ENCODE data around the gene PTPN20.

Gene PTPN20

DNA sequence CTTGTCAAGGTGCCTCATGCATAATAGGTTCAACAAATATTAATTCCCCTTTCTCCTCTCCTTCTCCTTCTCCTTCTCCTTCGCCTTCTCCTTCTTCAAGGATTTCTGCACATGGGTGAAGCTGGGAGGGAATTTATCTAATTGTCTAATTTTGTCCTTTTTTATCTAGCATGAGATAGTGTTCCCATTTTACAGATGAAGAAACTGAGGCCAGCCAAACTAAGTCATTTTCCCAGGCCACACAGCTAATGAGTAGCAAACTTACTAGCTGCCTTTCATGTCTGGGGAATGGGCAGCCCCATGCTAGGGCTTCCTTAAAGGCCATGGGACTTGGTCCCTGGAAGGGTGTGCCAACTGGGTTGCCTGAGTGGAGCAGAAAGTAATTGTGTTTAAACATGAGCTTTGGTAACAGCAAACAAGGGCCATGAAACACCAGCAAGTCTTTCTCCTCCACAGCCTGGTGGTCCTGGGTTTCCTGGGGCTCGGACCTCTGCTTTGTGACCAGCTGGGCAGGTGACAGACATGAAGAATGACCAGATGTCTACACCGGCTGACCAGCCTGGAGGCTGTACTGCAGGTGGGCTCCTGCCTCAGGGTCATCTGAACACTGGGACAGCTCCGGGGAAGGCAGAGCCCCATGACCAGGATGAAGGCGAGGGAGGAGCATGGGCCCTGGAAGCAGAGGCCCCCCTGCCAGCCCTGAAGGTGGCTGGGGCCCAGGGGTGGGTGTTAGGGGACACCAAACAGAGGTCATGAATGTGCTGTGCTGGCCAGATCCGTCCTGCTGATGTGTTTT, 138.0 kb downstream of the PTPN20 start:
- no peak for DNase-seq

DNA sequence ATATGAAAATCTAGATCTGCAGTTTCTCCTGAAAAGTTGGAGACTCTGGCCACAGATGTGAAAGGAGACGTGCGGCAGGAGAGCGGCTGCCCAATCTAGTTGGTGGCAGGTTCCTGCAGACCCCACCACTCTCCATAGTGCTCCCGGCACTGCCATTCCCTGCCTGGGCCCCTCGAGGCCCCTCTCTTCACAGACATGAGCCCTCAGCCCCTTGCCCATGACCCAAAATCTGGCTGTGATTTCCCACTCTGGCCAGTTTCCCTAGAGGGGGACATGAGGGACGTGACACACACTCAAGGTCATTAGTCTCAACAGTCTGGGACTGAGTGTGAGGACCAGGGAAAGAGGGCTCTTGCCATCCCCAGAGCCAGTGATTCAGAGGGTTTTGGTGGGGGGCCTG, 138.7 kb downstream of the PTPN20 start:
- no peak for DNase-seq

DNA sequence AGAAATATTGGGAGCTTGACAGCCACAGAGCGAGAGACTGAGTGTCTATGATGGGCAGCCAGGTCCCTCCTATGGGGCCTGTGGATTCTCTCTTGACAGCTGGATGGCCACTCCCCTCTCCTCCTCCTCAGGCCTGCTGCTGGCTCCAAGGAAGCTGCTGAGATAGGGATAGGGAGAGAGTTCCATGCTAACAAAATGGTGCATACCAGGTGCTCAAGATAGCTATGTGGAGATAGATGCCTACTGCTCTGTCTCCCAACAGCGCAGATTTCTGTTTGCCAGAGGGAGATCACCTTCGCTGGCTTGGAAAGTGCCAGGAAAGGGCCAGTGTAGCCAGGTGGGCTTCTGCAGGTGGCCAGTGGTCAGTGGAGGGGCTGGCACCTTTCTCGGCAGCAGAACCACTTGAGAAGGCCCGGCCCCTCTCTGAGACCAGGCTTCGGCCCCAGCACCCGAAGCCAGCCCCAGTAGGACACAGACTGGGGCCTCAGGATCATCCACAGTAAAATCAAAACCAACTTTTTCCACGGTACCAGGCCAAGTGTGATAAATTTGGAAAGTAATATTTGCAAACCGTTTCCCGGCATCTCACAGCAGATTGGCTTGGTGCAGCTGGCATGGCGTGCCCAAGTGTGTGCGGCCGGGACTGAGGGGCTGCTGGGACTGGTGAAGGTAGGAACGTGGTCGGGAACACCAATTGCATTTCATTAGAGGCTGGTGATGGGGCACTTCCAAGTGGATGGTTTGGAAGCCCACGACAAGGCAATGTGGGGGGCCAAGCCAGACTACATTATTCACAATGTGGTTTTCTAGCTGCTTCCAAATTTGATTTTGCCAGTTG, 139.6 kb downstream of the PTPN20 start:
- DNase-seq: no peak

DNA sequence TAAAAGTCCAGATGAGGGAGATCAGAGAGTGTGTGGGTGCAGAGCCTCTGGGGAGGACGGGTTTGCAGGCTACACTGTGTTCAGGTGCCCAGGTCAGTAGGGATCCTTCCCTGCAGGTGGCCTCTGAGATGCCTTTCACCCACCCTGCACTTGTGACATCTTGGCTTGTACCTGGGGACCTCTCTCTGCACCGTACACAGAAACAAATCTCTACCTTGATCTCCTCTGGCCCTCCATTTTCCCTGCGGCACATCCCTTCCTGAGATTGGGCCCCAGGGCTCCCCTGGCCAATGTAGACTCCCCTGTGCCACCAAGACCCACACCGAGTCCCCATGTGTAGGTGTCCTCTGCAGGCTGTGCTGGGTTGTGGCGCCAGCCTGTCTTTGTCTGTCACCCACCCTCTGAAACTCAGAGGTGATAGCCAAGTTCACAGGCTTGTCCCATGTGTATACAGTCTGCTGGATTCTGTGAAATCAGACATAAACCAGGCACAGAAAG, 140.6 kb downstream of the PTPN20 start:
- DNase-seq: no peak
